ENCODE data around the gene CREB3L2.

The CREB3L2 gene

DNA sequence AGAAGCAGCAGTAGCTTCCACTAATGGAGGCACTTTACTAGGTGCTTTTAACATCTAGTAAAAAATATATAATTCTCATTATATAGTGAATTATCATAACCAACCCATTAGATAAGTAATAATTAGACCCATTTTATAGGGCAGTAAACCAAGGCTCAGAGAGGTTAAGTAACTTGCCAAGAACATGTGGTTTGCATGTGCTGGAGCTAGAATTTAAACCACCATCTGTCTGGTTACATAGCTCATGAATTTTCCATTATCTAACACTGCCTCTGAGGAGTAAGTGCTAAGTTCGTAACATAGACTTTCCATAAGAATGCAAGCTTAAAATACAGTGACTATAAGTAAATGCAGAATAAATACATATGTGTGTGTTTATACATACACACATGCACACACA, 41.9 kb downstream of the CREB3L2 start:
- no peaks in the 10 kb centered on the region for H3K27me3 ChIP-seq (ENCODE audit: low read length)
- no peak overlapping the region for H3K4me2 ChIP-seq (ENCODE audit: low read depth, low read length, poor library complexity, severe bottlenecking)
- no peak for TF ChIP-seq EZH2phosphoT487 (conservative IDR thresholded peaks at IDR 0.05; ENCODE audit: low read length)
- TF ChIP-seq, protein P1, sequence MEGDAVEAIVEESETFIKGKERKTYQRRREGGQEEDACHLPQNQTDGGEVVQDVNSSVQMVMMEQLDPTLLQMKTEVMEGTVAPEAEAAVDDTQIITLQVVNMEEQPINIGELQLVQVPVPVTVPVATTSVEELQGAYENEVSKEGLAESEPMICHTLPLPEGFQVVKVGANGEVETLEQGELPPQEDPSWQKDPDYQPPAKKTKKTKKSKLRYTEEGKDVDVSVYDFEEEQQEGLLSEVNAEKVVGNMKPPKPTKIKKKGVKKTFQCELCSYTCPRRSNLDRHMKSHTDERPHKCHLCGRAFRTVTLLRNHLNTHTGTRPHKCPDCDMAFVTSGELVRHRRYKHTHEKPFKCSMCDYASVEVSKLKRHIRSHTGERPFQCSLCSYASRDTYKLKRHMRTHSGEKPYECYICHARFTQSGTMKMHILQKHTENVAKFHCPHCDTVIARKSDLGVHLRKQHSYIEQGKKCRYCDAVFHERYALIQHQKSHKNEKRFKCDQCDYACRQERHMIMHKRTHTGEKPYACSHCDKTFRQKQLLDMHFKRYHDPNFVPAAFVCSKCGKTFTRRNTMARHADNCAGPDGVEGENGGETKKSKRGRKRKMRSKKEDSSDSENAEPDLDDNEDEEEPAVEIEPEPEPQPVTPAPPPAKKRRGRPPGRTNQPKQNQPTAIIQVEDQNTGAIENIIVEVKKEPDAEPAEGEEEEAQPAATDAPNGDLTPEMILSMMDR (IDR thresholded peaks at IDR 0.05; ENCODE audit: insufficient read depth, low read length, poor library complexity, severe bottlenecking): no peak
- H3K79me2 ChIP-seq (ENCODE audit: insufficient read depth, low read length): no peaks in the 10 kb centered on the region
- no peaks in the 10 kb centered on the region for H3K9me3 ChIP-seq (ENCODE audit: insufficient read depth, low read length)
- no peak overlapping the region for H3K9ac ChIP-seq (ENCODE audit: low read length)
- no peaks in the 10 kb centered on the region for H3F3A ChIP-seq (ENCODE audit: insufficient read depth)
- H3K27ac ChIP-seq (ENCODE audit: low read depth, low read length): no peak overlapping the region
- no peak overlapping the region for H3K4me3 ChIP-seq (ENCODE audit: insufficient read depth, low read length, poor library complexity, severe bottlenecking)
- no peaks in the 10 kb centered on the region for H3K36me3 ChIP-seq (ENCODE audit: low read length)
- no peak overlapping the region for H2AFZ ChIP-seq (ENCODE audit: low read depth, low read length, severe bottlenecking)
- H4K20me1 ChIP-seq (ENCODE audit: low read depth, low read length): no peaks in the 10 kb centered on the region
- H3K9me2 ChIP-seq (replicated peaks; ENCODE audit: insufficient read depth, low read length): no peaks in the 10 kb centered on the region

DNA sequence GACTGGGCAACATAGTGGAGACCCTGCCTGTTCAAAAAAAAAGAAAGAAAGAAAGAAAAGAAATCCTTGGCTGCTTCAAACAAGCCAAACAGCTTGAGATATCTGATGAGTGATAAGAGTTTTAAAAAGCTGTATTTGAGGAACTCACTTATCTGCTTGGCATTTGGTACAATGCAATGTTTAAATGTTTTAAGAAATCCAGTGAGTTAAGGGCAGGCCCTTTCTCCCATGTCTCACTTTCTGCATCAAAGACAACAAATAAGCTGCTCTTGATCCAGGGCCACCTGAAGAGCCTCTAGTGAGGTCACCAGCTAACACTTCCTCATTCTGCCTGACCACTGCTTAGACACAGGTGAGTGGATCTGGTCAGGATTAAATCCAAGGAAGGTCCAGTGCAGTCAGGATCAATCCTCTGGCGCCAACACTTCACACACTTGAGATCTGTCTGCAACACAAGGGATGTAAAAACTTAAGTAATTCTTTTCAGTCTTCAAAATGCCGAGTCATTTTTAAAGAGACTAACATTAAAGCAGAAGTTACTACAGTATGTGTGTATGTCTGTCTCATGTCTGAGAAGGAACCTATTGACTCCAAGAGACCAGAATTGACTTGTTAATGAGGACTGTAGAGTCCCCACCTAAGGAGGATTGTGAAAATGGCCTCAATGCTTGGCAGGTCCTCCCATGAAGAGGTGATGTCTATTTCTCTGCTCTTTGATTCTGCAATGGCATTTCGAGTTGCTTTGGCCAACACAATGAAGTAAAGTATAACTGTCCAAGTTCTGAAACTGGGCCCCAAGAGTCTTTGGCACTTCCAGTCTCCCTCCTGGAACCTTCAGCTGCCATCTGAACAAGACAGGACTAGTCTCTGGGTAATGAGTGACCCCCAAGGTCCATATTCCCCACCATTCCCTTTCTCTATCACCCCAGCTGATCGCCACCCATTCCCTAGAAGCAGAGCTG, 43.1 kb downstream of the CREB3L2 start:
- H3K36me3 ChIP-seq (ENCODE audit: low read length): no peaks in the 10 kb centered on the region
- H3K27me3 ChIP-seq (ENCODE audit: low read length): no peaks in the 10 kb centered on the region
- no peak overlapping the region for H3K4me3 ChIP-seq (ENCODE audit: insufficient read depth, low read length, poor library complexity, severe bottlenecking)
- H3K9me2 ChIP-seq (replicated peaks; ENCODE audit: insufficient read depth, low read length): no peaks in the 10 kb centered on the region
- no peak for TF ChIP-seq EZH2phosphoT487 (conservative IDR thresholded peaks at IDR 0.05; ENCODE audit: low read length)
- TF ChIP-seq, protein P1 (IDR thresholded peaks at IDR 0.05; ENCODE audit: insufficient read depth, low read length, poor library complexity, severe bottlenecking): no peak
- H2AFZ ChIP-seq (ENCODE audit: low read depth, low read length, severe bottlenecking): no peak overlapping the region
- no peaks in the 10 kb centered on the region for H4K20me1 ChIP-seq (ENCODE audit: low read depth, low read length)
- no peak overlapping the region for H3K9ac ChIP-seq (ENCODE audit: low read length)
- H3K79me2 ChIP-seq (ENCODE audit: insufficient read depth, low read length): no peaks in the 10 kb centered on the region
- no peak overlapping the region for H3K27ac ChIP-seq (ENCODE audit: low read depth, low read length)
- no peak overlapping the region for H3K4me2 ChIP-seq (ENCODE audit: low read depth, low read length, poor library complexity, severe bottlenecking)
- no peaks in the 10 kb centered on the region for H3F3A ChIP-seq (ENCODE audit: insufficient read depth)
- H3K9me3 ChIP-seq (ENCODE audit: insufficient read depth, low read length): no peaks in the 10 kb centered on the region

DNA sequence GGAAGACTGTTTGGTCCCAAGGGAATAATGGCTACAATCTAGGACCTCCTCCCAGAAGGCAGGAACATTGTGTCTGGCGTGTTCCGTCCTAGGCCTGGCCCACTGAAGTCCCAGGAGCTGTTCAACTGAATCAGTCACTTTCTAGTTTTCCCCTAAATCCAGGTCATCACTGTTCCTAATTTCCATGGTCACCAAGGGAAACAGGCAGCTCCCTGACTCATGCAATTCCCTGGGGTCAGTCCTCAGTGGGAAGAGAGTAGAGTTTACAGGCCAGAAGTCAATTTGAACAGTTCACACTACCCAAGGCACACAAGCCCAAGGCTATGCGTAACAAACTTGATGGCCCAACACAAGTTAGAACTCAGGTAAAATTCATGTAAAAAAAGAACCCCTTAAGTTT, 44.0 kb downstream of the CREB3L2 start:
- Histone ChIP-seq H3K9me3 (ENCODE audit: insufficient read depth, low read length) (no peaks in the 10 kb centered on the region), H3F3A (ENCODE audit: insufficient read depth) (no peaks in the 10 kb centered on the region), H3K9ac (ENCODE audit: low read length) (no peak overlapping the region), H3K4me3 (ENCODE audit: insufficient read depth, low read length, poor library complexity, severe bottlenecking) (no peak overlapping the region), H3K9me2 (replicated peaks; ENCODE audit: insufficient read depth, low read length) (no peaks in the 10 kb centered on the region), H3K4me2 (ENCODE audit: low read depth, low read length, poor library complexity, severe bottlenecking) (no peak overlapping the region), H3K27me3 (ENCODE audit: low read length) (no peaks in the 10 kb centered on the region), H4K20me1 (ENCODE audit: low read depth, low read length) (no peaks in the 10 kb centered on the region), H3K36me3 (ENCODE audit: low read length) (no peaks in the 10 kb centered on the region), H2AFZ (ENCODE audit: low read depth, low read length, severe bottlenecking) (no peak overlapping the region), H3K27ac (ENCODE audit: low read depth, low read length) (no peak overlapping the region), H3K79me2 (ENCODE audit: insufficient read depth, low read length) (no peaks in the 10 kb centered on the region)
- no peak for TF ChIP-seq EZH2phosphoT487 (conservative IDR thresholded peaks at IDR 0.05; ENCODE audit: low read length)
- TF ChIP-seq, protein P1 (IDR thresholded peaks at IDR 0.05; ENCODE audit: insufficient read depth, low read length, poor library complexity, severe bottlenecking): no peak

Measured in SU-DHL-6 (cell line).